GM12874 (cell line): ENCODE data around the gene YWHAH.

ENCODE experiments used
- TF ChIP-seq, protein P1 (sequence below): IDR thresholded peaks from 2 replicates; pipeline ENCODE4 v1.5.1; 2011; ENCODE audit warnings: low read depth, mild to moderate bottlenecking, control low read depth, low read length, moderate library complexity; ENCODE audit not compliant: insufficient read depth

Gene YWHAH

GRCh38 chr22:31923747-31924146, 20.6 kb upstream of the YWHAH start:
- TF ChIP-seq, protein P1, sequence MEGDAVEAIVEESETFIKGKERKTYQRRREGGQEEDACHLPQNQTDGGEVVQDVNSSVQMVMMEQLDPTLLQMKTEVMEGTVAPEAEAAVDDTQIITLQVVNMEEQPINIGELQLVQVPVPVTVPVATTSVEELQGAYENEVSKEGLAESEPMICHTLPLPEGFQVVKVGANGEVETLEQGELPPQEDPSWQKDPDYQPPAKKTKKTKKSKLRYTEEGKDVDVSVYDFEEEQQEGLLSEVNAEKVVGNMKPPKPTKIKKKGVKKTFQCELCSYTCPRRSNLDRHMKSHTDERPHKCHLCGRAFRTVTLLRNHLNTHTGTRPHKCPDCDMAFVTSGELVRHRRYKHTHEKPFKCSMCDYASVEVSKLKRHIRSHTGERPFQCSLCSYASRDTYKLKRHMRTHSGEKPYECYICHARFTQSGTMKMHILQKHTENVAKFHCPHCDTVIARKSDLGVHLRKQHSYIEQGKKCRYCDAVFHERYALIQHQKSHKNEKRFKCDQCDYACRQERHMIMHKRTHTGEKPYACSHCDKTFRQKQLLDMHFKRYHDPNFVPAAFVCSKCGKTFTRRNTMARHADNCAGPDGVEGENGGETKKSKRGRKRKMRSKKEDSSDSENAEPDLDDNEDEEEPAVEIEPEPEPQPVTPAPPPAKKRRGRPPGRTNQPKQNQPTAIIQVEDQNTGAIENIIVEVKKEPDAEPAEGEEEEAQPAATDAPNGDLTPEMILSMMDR = no peak

DNA sequence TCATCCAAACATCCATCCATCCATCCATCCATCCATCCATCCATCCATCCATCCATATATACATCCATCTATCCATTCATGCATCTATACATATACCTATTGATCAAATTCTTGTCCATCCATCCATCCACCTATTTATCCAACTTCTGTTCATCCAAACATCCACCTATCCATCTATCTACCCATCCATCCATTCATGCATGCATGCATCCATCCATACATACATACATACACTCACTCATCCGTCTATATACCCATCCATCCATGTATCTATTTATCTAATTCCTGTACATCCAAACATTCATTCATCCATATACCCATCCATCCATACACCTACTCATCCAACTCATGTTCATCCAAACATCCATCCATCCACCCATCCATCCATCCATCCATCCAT, 19.3 kb upstream of the YWHAH start:
- TF ChIP-seq, protein P1 = no peak

DNA sequence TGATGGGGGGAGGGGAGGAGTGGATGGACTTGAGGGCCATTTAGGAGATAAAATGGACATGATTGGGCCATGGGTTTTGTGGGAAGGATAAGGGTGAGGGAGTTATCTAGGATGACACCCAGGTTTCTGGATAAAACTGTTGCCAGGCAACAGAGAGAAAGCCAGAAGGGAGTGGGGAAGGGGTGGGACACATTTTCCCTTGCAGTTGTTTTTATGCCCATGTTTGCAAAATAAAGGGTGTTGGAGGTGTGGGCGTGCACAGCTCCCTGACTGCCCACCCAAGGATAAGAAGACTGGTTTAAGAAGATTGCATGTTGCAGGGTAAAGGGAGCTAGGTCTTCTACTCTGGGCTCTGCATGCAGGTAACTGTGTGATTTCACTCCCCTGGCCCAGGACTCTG, 18.3 kb upstream of the YWHAH start:
- TF ChIP-seq, protein P1 = no peak

DNA sequence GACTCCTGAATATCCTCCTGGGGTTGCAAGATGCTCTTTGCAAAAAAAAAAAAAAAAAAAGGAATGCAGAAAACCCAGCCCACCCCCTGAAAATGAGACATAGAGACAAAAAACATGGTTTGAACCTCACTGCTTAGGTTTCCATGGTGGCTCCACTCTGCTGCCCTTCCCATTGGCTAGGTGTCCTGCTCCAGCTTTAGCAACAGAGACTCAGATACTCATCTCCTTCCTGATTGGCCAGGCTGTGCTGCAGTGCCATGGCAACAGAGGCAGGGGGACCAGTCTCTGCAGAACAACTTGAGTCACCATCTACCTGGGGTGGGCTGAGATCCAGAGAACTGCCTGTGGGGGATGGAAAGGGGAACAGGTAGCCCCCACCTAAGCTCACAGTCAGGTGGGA, 17.4 kb upstream of the YWHAH start:
- TF ChIP-seq, protein P1 = no peak

DNA sequence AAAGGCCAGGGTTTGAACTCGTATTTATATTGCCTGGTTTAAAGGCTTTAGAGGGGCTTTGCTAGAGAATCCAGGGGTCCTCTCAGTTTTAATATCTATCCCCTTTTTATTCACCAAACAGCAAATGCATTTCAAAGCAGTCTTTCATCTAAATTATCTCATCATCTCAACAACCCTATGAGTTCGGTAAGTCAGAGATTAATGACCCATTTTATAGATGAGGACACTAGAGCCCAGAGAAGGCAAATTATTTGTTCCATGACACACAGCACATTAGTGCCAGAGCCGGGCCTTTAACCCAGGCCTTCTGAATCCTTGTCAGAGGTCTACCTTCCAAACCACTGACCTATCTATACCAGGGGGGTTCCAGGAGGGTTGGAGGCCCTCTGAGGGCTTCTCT, 16.8 kb upstream of the YWHAH start:
- TF ChIP-seq, protein P1 = no peak

DNA sequence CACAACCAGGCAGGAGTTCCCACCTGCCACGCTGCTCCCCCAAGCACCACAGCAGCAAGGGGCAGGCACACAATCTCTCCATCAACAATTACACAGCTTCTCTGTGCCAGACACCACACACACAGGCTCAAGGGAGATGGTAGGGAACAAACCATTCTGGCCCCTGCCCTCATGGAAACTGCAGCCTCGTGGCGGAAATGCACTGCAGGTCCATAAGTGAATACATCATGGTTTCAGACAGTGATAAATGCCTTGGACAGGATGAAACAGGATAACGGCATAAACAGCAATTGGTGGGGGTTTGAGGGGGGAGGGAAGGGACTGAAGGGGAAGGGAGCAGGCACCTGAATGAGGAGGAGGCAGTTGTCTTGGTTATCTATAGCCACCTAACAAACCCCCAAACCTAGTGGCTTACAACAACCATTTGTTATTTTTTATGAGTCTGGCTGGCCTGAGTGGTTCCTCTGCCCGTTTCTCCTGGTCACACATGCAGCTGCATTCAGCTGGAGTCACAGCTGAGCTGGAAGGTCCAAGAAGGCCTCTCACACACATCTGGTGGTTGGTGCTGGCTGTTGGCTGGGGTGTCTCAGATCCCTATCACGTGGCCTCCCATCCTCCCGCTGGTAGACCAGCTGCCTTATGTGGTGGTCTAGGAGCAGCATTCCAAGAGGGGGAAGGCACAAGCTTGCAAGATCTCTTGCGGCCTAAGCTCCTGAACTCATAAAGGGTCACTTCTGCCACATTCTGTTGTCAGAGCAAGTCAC, 15.0 kb upstream of the YWHAH start:
- TF ChIP-seq, protein P1 = no peak

- TF ChIP-seq, protein P1 = no peak
Measured at GRCh38 chr22:31932863-31933262, 11.5 kb upstream of the YWHAH start.
